Measurements from ENCODE around the gene UBE2E2.
"Not testable (repeated sequence)": the region's sequence is repeated elsewhere in the genome, so short reads cannot be mapped to it uniquely, and the experiment has no call there.

UBE2E2 gene

DNA sequence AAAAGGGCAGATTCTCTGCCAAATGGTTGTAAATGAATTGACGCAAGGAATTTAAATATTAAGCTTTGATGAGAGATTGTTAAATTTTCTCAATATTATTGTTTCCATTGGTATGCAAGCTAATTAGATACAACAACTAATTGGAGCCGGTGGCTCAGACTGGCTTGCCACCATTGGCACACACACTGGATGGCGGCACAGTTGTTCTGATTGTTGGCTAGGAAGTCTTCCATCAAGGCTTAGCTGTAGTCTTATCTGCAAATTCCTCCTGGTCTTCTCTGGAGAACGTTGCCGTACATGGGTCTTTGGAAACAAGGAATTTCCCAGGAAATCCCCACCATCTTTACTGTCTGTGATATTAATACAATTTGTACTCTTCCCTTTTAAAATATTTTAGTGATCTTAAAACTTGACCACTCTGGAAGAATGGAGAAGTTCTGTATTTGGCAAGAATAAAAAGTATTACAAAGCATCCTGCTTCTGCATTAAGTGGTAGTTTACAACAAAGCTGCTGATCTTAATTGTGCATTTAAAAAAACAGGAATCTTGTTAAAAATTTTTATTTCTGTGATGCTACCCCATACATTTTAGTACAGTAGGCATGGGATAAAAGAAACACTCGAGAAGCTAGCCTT lies 126.5 kb downstream of the UBE2E2 start:
- DNase-seq (ENCODE audit: low spot score), result no peak

DNA sequence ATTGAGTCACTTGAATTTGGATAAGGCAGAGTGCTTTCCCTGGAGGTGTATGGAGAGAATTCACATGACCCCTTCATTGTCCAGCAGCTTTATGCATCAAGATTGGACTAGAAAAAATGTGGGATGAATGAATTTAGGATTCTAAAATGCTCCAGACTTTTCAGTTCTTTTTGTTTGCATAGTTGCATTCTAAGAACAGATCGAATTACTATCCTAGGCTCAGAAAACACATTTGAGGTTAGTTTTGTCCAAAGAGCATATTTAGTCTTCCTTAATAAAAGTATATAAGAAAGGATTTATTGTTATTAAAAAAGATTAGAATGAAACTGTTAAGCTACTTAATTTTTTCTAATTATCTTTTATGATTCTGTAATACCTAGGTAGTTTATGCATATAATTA lies 127.4 kb downstream of the UBE2E2 start:
- no peak for DNase-seq (ENCODE audit: low spot score)

- no peak for DNase-seq (ENCODE audit: low spot score)
These were observed 128.2 kb downstream of the UBE2E2 start for GRCh38 chr3:23331141-23331935.

DNA sequence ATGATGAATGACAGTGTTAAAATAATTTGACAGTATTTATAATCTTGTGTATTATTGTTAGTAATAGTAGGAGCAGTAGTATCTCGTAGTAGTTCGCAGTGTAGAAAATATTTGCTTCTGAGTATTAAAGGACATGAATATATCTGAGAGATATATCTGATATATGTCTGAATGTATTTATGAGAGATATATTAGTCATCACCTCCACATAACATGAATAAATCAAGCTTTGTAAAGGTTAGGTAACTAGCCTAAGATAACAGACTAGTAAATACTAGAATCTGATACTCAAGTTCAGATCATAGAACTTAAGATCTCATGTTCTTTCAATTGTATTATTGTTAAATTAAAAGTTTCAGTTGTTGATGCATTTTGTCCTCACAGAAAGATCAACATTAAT lies 130.5 kb downstream of the UBE2E2 start:
- DNase-seq (ENCODE audit: low spot score), result no peak

DNA sequence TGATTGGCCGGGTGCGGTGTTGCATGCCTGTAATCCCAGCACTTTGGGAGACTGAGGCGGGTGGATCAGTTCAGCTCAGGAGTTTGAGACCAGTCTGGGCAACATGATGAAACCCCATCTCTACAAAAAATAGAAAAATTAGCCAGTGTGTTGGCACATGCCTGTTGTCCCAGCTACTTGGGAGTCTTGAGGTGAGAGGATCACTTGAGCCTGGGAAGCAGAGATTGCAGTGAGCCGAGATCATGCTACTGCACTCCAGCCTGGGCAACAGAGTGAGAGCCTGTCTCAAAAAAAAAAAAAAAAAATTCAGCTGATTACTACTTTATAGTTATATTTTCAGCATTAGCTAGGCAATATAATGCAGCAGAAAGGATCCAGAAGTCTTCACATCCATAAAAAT lies 133.7 kb downstream of the UBE2E2 start:
- not testable (repeated sequence) for DNase-seq (ENCODE audit: low spot score)

DNA sequence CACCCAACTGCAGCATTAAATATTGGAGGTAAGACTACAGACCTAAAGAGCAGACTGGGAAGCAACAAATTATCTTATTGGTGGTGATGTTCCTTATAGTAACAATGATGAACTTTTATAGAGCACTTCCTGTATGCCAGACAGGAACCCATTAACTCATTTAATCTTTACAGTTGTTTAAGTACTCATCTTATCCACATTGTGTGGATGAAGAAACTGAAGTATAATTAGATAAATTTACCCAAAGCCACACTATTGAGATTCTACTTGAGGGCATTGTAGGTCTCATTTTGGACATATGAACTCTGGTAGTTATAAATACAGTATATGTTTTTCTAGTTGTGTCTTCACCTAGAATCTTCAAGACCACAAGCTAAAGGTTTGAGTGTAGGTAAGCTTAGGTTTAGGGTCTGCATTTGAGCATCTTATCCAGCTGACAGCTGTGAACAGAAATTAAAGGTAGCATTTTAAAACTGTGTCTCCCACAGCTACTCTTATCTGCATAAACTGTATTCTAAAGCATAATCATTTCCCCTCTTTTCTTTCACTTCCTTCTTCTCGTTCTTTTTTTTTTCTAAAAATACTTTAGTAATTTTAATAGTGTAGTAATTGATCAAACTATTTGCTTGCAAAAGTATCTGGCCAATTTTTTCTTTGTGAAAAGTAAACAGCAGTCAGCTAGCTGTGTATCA lies 138.2 kb downstream of the UBE2E2 start:
- no peak for DNase-seq (ENCODE audit: low spot score)

- no peak for DNase-seq (ENCODE audit: low spot score)
These were observed 139.2 kb downstream of the UBE2E2 start for GRCh38 chr3:23342343-23342742.

- DNase-seq (ENCODE audit: low spot score), result no peak
These were observed 140.4 kb downstream of the UBE2E2 start for GRCh38 chr3:23343509-23343908.

- DNase-seq (ENCODE audit: low spot score), result no peak
These were observed 141.8 kb downstream of the UBE2E2 start for GRCh38 chr3:23344886-23345285.

GRCh38 chr3:23349444-23349843 lies 146.3 kb downstream of the UBE2E2 start:
- DNase-seq (ENCODE audit: low spot score), result not testable (repeated sequence)

DNA sequence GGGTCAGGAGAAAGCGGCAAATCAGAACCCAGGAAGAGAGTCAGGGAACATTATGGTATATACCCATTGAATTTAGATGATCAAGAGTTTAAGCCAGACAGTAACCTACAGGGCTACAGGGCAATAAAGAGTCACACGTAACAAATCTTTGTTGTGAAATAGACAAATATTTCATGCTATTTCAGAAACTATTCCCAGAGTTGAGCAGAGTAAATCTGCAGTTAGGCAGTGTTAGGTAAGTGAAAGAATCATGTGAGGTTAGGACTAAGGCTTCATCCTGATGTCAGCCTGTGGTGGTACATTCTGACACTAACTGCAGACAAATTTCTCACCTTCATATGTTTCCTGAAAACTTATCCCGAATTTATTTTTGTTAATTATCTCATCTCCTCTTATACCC lies 153.0 kb downstream of the UBE2E2 start:
- no peak for DNase-seq (ENCODE audit: low spot score)

DNA sequence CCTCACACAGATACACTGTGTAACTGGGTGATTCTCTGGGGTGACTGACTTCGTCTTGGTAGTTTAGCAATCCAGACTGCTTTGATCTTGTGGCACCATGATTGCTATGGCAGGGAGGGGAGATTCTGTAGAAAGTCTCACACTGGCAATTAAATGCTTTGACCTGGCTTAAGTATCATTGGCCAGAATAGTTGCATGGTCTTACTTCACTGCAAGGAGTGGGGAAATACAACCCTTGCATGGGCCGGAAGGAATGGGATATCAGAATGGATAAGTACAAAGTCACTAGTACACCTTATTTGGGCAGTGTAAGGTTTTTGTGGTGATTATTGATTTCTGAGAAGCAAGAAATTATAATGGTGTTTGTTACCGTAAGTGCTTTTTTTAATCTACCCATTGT lies 153.8 kb downstream of the UBE2E2 start:
- DNase-seq (ENCODE audit: low spot score), result no peak

GRCh38 chr3:23359116-23359515 lies 156.0 kb downstream of the UBE2E2 start:
- DNase-seq (ENCODE audit: low spot score), result no peak

- no peak for DNase-seq (ENCODE audit: low spot score)
These were observed 161.9 kb downstream of the UBE2E2 start for GRCh38 chr3:23365066-23365465.

GRCh38 chr3:23368731-23369130 lies 165.6 kb downstream of the UBE2E2 start:
- DNase-seq (ENCODE audit: low spot score), result no peak

GRCh38 chr3:23372285-23372684 lies 169.2 kb downstream of the UBE2E2 start:
- DNase-seq (ENCODE audit: low spot score), result no peak

DNA sequence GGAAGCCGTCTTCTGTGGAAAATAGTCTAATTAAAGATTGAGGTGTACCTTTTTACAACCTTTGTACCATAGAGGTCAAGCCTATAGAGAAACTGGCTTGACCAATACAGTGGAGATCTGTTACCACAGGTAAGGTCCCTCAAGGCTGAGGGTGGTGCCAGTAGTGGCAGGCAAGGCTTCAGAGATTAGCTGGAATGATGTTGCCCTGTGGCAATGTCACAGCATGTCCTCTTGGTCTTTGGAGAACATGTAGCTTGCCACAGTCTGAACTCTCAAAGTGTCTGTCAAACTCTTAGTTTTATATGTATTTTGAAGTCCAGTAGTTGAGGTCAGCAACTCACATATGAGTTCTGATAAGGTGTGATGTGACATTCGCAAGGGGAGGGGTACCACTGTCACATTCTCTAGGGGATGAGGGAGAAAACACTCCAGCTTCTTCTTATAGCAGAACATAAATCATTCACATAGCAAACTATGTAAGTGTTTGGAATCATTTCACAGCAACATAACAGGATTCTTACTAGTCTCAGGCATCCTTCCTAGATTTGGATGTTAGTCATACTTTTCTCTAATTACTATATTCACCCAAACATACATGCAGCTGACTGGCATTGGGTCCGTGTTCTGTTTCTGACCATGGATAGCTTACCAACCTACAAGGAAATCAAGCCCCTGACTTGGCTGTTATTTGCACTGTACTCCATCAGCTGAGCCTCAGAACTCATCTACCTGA lies 173.6 kb downstream of the UBE2E2 start:
- no peak for DNase-seq (ENCODE audit: low spot score)

GRCh38 chr3:23377928-23378672 lies 175.0 kb downstream of the UBE2E2 start:
- DNase-seq (ENCODE audit: low spot score), result no peak

GRCh38 chr3:23383875-23384274 lies 180.7 kb downstream of the UBE2E2 start:
- no peak for DNase-seq (ENCODE audit: low spot score)

DNA sequence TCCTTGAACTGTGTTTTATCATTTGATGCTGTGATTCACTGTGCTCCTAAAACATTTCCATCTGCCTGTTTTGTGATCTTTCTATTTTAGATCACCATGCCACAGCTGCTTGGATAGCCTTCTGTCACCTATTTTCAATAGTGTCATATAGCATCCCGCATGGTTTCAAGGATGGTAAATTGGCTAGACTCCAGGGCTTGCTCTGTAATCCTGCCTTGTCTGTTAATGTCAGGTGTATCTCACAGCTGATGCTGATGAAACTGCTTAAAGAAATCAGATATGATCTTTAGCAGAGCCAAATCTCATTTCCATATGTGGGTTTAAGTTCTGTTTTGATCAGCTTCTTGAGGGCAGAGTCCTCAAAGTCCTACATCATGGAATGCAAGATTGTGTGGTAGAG lies 182.2 kb downstream of the UBE2E2 start:
- DNase-seq (ENCODE audit: low spot score), result no peak

GRCh38 chr3:23387286-23387918 lies 184.3 kb downstream of the UBE2E2 start:
- no peak for DNase-seq (ENCODE audit: low spot score)

Measured in AG08395 (cell line).